Astrocyte of the spinal cord (primary cell): ENCODE results near the gene EHMT1.

ENCODE experiments used
- DNase-seq: peaks from one replicate; pipeline ENCODE4 v3.0.0; 2011; ENCODE audit warnings: low read depth, low spot score
- H3K4me3 ChIP-seq: 2 replicates; pipeline ENCODE4 v1.5.1; 2011; ENCODE audit warnings: low read depth, mild to moderate bottlenecking, low read length, moderate library complexity
- in situ Hi-C: cut with HindIII; loops from 2 replicates; pipeline ENCODE4 v1.10.0; 2017; ENCODE audit warnings: low sequenced_read_pairs
- TF ChIP-seq, protein P1 (sequence below): IDR thresholded peaks from 2 replicates; pipeline ENCODE4 v1.5.1; 2012; ENCODE audit warnings: low read depth, mild to moderate bottlenecking, low read length, inconsistent platforms

Gene EHMT1

DNA sequence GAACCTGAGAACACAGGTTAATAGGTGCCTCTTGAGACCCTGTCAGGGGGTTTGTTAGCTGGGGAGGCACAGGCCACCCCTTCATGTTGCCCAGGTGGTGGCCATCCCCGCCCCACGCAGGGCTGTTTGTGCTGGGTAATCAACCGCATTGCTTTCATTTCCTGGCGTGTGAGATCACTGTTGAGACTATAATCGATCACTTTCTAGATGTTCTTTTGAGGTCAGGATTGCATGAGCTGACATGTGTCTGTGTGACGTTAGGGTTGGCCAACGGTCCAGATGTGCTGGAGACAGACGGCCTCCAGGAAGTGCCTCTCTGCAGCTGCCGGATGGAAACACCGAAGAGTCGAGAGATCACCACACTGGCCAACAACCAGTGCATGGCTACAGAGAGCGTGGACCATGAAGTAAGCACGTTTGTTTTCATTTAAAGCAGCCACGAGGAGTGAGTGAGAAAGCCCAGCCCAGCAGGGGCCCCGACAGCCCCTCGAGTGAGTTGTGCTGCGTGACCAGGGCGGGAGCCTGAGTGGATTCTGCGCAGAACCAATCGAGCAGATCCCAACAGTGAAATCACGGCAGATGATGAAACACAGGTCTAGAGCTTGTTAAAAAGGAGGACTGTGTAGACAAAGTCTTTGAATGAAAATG, 143.7 kb downstream of the EHMT1 start:
- in situ Hi-C loops, result no loop called here
- H3K4me3 ChIP-seq, result no peak overlapping the region

DNA sequence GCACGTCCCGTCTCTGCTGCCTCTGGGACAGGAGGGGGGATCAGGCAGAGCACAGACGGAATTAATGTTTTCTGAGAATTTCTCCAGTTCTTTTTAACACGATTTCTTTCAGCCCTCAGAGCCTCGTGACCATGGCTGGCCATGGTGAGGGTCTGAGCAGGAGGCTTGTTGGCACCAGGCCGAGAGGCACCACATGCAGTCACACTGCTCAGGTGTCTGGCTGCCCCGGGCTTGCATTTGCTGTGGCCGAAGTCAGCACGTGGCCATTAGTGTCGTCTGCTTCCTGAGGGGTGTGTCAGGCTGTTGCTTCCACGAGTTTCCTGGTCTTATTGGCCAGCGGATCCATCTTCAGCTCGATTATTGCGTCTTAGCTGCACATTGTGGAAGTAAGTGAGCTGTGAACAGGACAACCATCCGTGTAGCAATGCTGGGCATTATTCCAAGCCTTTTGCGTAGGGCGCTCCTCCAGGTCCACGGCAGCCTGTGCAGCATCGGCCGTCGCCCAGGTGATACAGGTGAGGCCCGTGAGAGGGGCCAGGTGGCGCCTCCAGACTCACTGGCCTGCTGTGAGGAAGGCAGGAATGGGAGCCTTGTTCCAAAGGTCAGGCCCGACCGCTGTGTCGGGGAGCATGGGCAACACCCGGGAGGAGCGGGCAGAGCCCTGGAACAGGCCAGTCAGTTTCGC, 144.6 kb downstream of the EHMT1 start:
- TF ChIP-seq, protein P1, sequence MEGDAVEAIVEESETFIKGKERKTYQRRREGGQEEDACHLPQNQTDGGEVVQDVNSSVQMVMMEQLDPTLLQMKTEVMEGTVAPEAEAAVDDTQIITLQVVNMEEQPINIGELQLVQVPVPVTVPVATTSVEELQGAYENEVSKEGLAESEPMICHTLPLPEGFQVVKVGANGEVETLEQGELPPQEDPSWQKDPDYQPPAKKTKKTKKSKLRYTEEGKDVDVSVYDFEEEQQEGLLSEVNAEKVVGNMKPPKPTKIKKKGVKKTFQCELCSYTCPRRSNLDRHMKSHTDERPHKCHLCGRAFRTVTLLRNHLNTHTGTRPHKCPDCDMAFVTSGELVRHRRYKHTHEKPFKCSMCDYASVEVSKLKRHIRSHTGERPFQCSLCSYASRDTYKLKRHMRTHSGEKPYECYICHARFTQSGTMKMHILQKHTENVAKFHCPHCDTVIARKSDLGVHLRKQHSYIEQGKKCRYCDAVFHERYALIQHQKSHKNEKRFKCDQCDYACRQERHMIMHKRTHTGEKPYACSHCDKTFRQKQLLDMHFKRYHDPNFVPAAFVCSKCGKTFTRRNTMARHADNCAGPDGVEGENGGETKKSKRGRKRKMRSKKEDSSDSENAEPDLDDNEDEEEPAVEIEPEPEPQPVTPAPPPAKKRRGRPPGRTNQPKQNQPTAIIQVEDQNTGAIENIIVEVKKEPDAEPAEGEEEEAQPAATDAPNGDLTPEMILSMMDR, result no peak
- no peak for DNase-seq
- in situ Hi-C loops, result no loop called here
- no peak overlapping the region for H3K4me3 ChIP-seq

More for the DNA sequence above, 143.7 kb downstream of the EHMT1 start:
- DNase-seq, result no peak
- TF ChIP-seq, protein P1, result no peak

DNA sequence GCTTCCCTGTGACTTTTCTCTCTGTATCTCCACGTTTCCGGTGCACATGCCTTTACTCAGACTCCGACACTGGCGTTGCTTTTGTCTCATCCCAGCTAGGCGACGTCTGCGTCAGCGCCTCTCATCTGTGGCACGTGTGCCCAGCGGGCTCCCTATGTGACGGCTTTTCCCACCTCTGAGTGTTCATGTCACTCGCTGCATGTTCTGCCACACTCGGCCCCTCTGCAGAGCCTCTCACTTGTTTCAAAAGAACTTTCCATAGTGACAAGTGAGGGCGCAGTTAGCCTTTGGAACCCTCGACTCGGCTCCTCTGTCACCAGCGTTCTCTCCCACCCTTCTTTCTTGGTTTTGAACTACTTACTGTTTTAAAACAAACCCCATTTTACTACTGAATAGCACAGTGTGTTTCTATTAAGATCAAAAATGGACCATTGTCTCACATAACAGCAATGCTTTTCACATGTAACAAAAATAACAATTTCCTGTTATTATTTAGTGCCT, 145.4 kb downstream of the EHMT1 start:
- no peak for DNase-seq
- in situ Hi-C loops, result no loop called here
- TF ChIP-seq, protein P1, result no peak
- no peak overlapping the region for H3K4me3 ChIP-seq

DNA sequence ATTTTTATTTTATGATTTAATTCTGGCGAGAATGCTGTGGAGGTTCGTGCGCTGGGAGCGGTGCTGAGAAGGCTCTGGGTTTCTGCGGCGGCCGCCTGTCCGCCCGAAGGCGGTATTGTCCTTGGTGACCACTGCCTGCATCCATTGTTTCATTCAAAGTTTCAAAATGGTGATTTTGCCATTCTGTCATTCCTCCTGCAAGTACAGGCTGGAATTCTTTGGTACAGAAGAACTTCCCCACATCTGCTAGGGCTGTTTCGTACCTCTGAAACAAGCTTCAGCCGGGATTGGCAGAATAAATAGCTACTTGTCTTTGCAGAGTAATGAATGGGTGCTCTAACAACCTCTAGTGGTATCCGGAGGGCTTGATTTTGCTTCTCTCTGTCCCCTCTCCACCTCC, 146.2 kb downstream of the EHMT1 start:
- in situ Hi-C loops, result no loop called here
- TF ChIP-seq, protein P1, result no peak
- no peak overlapping the region for H3K4me3 ChIP-seq
- DNase-seq, result no peak

DNA sequence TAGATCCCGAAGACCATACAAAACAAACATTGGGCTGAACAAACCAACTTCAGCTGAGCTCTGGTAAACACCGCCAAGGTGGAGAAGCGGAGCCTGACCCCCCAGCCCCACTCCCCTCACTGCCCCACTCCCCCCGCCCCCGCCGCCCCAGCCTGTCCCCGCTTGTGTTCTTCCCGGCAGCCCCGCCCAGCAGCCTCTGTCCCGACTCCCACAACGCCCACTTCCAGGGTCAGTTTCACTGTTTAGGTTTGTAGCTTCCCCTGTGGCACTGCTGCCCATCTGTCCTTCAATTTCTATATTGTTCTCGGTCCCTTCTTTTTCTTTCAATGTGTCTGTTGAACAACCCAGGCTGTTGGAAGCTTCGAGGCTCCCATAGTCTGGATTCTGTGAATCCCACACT, 146.7 kb downstream of the EHMT1 start:
- in situ Hi-C loops, result no loop called here
- no peak overlapping the region for H3K4me3 ChIP-seq
- no peak for DNase-seq
- TF ChIP-seq, protein P1, result no peak

DNA sequence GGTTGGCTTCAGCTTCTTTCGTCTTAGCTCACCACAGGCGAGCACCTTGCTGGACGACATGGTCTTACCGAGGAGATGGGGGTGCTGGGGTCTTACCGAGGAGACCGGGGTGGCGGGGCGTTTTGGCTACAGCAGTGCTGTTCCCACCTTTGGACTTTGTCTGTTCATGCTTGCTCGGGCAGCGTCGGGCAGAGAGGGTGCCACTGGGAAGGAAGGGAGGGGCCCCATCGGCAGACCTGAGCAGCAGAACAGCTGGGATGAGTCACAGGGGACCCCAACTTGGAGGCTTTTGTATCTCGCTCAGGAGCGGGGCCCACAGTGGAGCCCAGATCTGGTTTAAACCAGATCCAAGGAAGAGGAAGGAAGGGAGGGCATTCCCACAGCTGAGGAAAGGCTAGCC, 152.8 kb downstream of the EHMT1 start:
- in situ Hi-C loops, result no loop called here
- TF ChIP-seq, protein P1, result no peak
- DNase-seq, result no peak
- no peak overlapping the region for H3K4me3 ChIP-seq
